Stomach (tissue), 9 donors: ENCODE results near the gene TPPP3. TPM values are rescaled to one million over a fixed set of nuclear protein-coding genes. Genes with fewer than 3 reads are reported as not detected.

ENCODE experiments used
- DNase-seq, 2 donors: peaks; one replicate each; pipeline versions ENCODE4 v3.0.0 to v3.0.0-alpha.2; 2013 to 2019
- H3K27ac ChIP-seq, 5 donors: fragments of 200-600 bp in 4 of 5; sonication (generic) in 4 of 5; one replicate each; pipeline ENCODE4 v1.5.1; 2013 to 2019; ENCODE audit warnings: mild to moderate bottlenecking in 1 of 5, moderate library complexity in 1 of 5
- H3K27me3 ChIP-seq, 3 donors: fragments of 200-600 bp; sonication (generic); one replicate each; pipeline ENCODE4 v1.5.1; 2017 to 2019; ENCODE audit warnings: mixed run types in 1 of 3
- H3K36me3 ChIP-seq, 4 donors: fragments of 200-600 bp; sonication (generic); 1 replicate in 3 of 4; 2 replicates in 1 of 4; pipeline ENCODE4 v1.5.1; 2016 to 2019
- H3K4me1 ChIP-seq, 4 donors: fragments of 200-600 bp; sonication (generic); one replicate each; pipeline ENCODE4 v1.5.1; 2016 to 2019
- H3K4me3 ChIP-seq, 4 donors: fragments of 200-600 bp; sonication (generic) in 3 of 4; one replicate each; pipeline ENCODE4 v1.5.1; 2016 to 2019; ENCODE audit warnings: mild to moderate bottlenecking in 1 of 4
- H3K9me3 ChIP-seq, 4 donors: fragments of 200-600 bp; sonication (generic); one replicate each; pipeline ENCODE4 v1.5.1; 2016 to 2019
- EP300 ChIP-seq: sonication (generic); formaldehyde crosslinking; IDR thresholded peaks from one replicate; pipeline ENCODE4 v1.6.1; 2017; ENCODE audit warnings: antibody characterized with exemption
- POLR2A ChIP-seq, 4 donors: fragments of 450-650 bp; IDR thresholded peaks; one replicate each; pipeline ENCODE4 v1.6.1; 2016; ENCODE audit warnings: antibody characterized with exemption in 4 of 4, control low read depth in 2 of 4, mild to moderate bottlenecking in 1 of 4, moderate library complexity in 1 of 4
- POLR2AphosphoS5 ChIP-seq, 3 donors: sonication (generic); formaldehyde crosslinking; IDR thresholded peaks; one replicate each; pipeline ENCODE4 v1.6.1; 2016; ENCODE audit warnings: antibody characterized with exemption in 3 of 3
- WGBS, 5 donors: extraction: QIAGEN DNeasy Blood & Tissue Kit in 3 of 5; methylation state at CpG; one replicate each; pipeline versions ENCODE4 v1.1.5 to v1.1.7; 2013 to 2018; 5-methylcytosine and 5-hydroxymethylcytosine counted together
- intact Hi-C: fragments of 100-400 bp; cut with DNase I; formaldehyde crosslinking; loops from one replicate; pipeline ENCODE4 v1.15.1; 2023; ENCODE audit warnings: low total_unique reads
- polyA plus RNA-seq, 3 donors: library from polyadenylated mRNA; stranded (reverse); fragments of 200-250 nt; gene quantifications; one replicate each; pipeline ENCODE4 v1.2.3, GENCODE V29; 2013
- total RNA-seq, 5 donors: library from RNA; depleted of rRNA; stranded (reverse); fragments of >200 nt; gene quantifications; one replicate each; pipeline versions ENCODE4 v1.1.0 to v1.2.3, GENCODE V29; 2014 to 2016
- TF ChIP-seq, protein P1 (sequence below), 7 experiments: fragments of 450-650 bp in 4 of 7; fragments of 200-600 bp in 3 of 7; sonication (generic) in 3 of 7; IDR thresholded peaks; one replicate each; pipeline ENCODE4 v1.5.1; 2016 to 2019; ENCODE audit warnings: antibody characterized with exemption in 7 of 7, control low read depth in 2 of 7, mild to moderate bottlenecking in 1 of 7
- donor health status: healthy with polysubstance abuse.
- donor health status: Bipolar disorder and iron deficiency.
- donor health status: healthy.

TPPP3 gene
- total and polyA plus RNA-seq, 8 donors: 5.8 to 127 (median 13.8) TPM

- H3K27ac ChIP-seq: no peak overlapping the region
- intact Hi-C loops: no loop called here
- WGBS, 5 donors: 92 to 97% (median 95%) methylated on average over 18 to 23 of the region's 23 CpGs
- H3K9me3 ChIP-seq: no peaks in the 10 kb centered on the region
- no peak overlapping the region for H3K4me3 ChIP-seq
- H3K4me1 ChIP-seq: peaks cover 13 to 25% (median 23%) of the 10 kb centered on the region in 4 donors
- peaks cover 39 to 63% (median 55%) of the 10 kb centered on the region in 4 donors for H3K36me3 ChIP-seq
- no peak for DNase-seq
- no peaks in the 10 kb centered on the region for H3K27me3 ChIP-seq
- TF ChIP-seq POLR2A (IDR thresholded peaks at IDR 0.05): no peak
- no peak for TF ChIP-seq EP300
- TF ChIP-seq POLR2AphosphoS5 (IDR thresholded peaks at IDR 0.05): no peak
- TF ChIP-seq, protein P1, sequence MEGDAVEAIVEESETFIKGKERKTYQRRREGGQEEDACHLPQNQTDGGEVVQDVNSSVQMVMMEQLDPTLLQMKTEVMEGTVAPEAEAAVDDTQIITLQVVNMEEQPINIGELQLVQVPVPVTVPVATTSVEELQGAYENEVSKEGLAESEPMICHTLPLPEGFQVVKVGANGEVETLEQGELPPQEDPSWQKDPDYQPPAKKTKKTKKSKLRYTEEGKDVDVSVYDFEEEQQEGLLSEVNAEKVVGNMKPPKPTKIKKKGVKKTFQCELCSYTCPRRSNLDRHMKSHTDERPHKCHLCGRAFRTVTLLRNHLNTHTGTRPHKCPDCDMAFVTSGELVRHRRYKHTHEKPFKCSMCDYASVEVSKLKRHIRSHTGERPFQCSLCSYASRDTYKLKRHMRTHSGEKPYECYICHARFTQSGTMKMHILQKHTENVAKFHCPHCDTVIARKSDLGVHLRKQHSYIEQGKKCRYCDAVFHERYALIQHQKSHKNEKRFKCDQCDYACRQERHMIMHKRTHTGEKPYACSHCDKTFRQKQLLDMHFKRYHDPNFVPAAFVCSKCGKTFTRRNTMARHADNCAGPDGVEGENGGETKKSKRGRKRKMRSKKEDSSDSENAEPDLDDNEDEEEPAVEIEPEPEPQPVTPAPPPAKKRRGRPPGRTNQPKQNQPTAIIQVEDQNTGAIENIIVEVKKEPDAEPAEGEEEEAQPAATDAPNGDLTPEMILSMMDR (IDR thresholded peaks at IDR 0.05): no peak
Observed at GRCh38 chr16:67436640-67437193, 43.4 kb upstream of the TPPP3 start.

- WGBS, 5 donors: 88 to 97% (median 94%) methylated on average over 9 to 16 of the region's 16 CpGs
- peaks cover 12 to 25% (median 21%) of the 10 kb centered on the region in 4 donors for H3K4me1 ChIP-seq
- peaks cover 0 to 3% (median 0%) of the 10 kb centered on the region in 3 donors for H3K27me3 ChIP-seq
- no peak overlapping the region for H3K27ac ChIP-seq
- peaks cover 39 to 55% (median 53%) of the 10 kb centered on the region in 4 donors for H3K36me3 ChIP-seq
- no peak for DNase-seq
- no peak overlapping the region for H3K4me3 ChIP-seq
- no peaks in the 10 kb centered on the region for H3K9me3 ChIP-seq
- intact Hi-C loops: no loop called here
- TF ChIP-seq, protein P1 (IDR thresholded peaks at IDR 0.05): no peak
- TF ChIP-seq POLR2AphosphoS5 (IDR thresholded peaks at IDR 0.05): no peak
- no peak for TF ChIP-seq EP300
- TF ChIP-seq POLR2A (IDR thresholded peaks at IDR 0.05): no peak
Observed at GRCh38 chr16:67435758-67436164, 42.5 kb upstream of the TPPP3 start.

DNA sequence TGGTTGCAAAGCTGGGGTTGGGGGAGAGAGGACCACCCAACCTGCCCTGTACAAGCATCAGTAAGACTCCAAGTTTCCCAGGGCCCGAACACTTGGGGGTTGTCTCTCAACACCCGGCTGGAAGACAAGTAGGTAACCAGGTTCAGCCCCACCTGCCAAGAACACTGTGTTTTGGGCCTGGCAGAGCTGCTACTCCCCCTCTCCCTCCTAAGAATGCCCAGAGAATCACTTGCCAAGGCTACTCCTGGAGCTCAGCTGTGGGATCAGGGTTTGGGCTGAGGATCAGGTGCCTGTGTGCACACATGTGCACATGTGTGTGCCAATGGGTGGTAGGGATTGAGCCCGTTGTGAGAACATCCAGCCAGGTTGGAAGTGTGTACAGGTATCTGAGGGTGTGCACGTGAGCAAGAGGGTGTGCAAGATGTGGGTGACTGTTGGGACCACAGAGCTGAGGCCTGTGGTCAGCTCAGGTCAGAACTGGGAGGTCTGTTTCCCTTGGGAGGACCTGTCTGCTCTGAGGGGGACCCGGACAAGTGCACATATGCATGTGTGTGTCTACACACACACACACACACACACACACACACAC is 39.9 kb upstream of the TPPP3 start:
- Histone ChIP-seq H3K27ac (no peak overlapping the region), H3K9me3 (no peaks in the 10 kb centered on the region), H3K4me1 (peaks cover 21 to 44% (median 38%) of the 10 kb centered on the region in 4 donors), H3K36me3 (peaks cover 22 to 30% (median 28%) of the 10 kb centered on the region in 4 donors), H3K4me3 (no peak overlapping the region), H3K27me3 (peaks cover 0 to 28% (median 0%) of the 10 kb centered on the region in 3 donors)
- intact Hi-C loops: no loop called here
- 74 to 89% (median 83%) methylated on average over 3 to 5 of the region's 5 CpGs for WGBS, 5 donors
- DNase-seq: no peak
- TF ChIP-seq POLR2AphosphoS5 (IDR thresholded peaks at IDR 0.05): no peak
- no peak for TF ChIP-seq EP300
- TF ChIP-seq POLR2A (IDR thresholded peaks at IDR 0.05): no peak
- TF ChIP-seq, protein P1 (IDR thresholded peaks at IDR 0.05): no peak

DNA sequence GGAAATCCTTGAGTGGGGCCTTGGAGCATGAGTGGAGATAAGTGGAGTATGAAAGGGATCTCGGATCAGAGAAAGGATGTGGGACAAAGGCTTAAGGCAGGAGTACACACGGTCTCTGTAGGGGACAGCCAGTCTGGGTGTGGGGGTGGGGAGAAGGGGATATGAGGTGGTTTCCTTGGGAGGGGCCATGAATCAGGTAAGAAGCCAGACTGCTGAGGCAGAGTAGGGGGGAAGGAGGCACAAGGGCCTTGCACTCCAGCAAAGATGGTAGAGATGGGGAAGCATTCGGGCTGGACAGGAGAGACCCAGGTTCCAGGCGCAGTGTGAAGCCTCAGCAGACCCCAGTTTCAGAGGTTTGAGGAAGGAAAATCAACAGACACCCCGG is 39.2 kb upstream of the TPPP3 start:
- H3K27ac ChIP-seq: peak overlapping the region in 1 of 5 donors; percentile 82
- peaks cover 22 to 49% (median 43%) of the 10 kb centered on the region in 4 donors for H3K4me1 ChIP-seq
- whole genome bisulfite sequencing, 5 donors: 68 to 74% (median 72%) methylated on average over 4 to 5 of the region's 5 CpGs
- intact Hi-C loops: no loop called here
- peak overlapping the region in 1 of 4 donors; percentile 63 for H3K4me3 ChIP-seq
- no peaks in the 10 kb centered on the region for H3K9me3 ChIP-seq
- TF ChIP-seq, protein P1 (IDR thresholded peaks at IDR 0.05): no peak
- no peak for TF ChIP-seq POLR2A (IDR thresholded peaks at IDR 0.05)
- peaks cover 0 to 36% (median 0%) of the 10 kb centered on the region in 3 donors for H3K27me3 ChIP-seq
- H3K36me3 ChIP-seq: peaks cover 15 to 23% (median 21%) of the 10 kb centered on the region in 4 donors
- DNase-seq: no peak
